LNCaP clone FGC (cell line): ENCODE data around the gene INSL3.

Experiments used
- DNase-seq: peaks from one replicate; pipeline ENCODE4 v3.0.0-alpha.2; 2011; ENCODE audit warnings: low read depth
- H3K4me3 ChIP-seq: 2 replicates; pipeline ENCODE4 v1.5.1; 2011; ENCODE audit warnings: mild to moderate bottlenecking, low read depth, low read length, control low read depth
- CTCF ChIP-seq: IDR thresholded peaks from 2 replicates; pipeline ENCODE4 v1.5.1; 2012; ENCODE audit warnings: mild to moderate bottlenecking; ENCODE audit not compliant: control insufficient read depth, insufficient read depth; ENCODE audit errors: extremely low read depth

INSL3 gene

GRCh38 chr19:17830567-17831418 lies 9.5 kb upstream of the INSL3 start:
- peak overlapping the region; percentile 38 for H3K4me3 ChIP-seq
- no peak for DNase-seq
- no peak for TF ChIP-seq CTCF

- no peak for DNase-seq
- peak overlapping the region; percentile 38 for H3K4me3 ChIP-seq
- TF ChIP-seq CTCF: no peak
These were observed 8.7 kb upstream of the INSL3 start for GRCh38 chr19:17829855-17830566.

- DNase-seq: no peak
- TF ChIP-seq CTCF: no peak
- no peak overlapping the region for H3K4me3 ChIP-seq
These were observed 5.3 kb upstream of the INSL3 start for GRCh38 chr19:17826508-17827056.

GRCh38 chr19:17824339-17824738 lies 3.0 kb upstream of the INSL3 start:
- DNase-seq: no peak
- no peak overlapping the region for H3K4me3 ChIP-seq
- TF ChIP-seq CTCF: no peak

GRCh38 chr19:17817668-17818363 lies 3.5 kb downstream of the INSL3 start:
- no peak overlapping the region for H3K4me3 ChIP-seq
- TF ChIP-seq CTCF: no peak
- DNase-seq: no peak

GRCh38 chr19:17812099-17812498 lies 9.2 kb downstream of the INSL3 start:
- no peak for TF ChIP-seq CTCF
- no peak for DNase-seq
- no peak overlapping the region for H3K4me3 ChIP-seq
